SK-N-SH treated with all-trans-retinoic acid at 6 μM for 48 hours (cell line): Measurements from ENCODE around the gene MYH9.

Experiments used
- ESRRG ChIP-seq: fragments of 250-450 bp; sonication (Bioruptor Pico); IDR thresholded peaks from 2 replicates; pipeline ENCODE4 v1.6.1; 2021; ENCODE audit warnings: mild to moderate bottlenecking
- RARB ChIP-seq: fragments of 250-450 bp; sonication (Bioruptor Pico); IDR thresholded peaks from 2 replicates; pipeline ENCODE4 v1.8.0; 2021; ENCODE audit warnings: mild to moderate bottlenecking, moderate library complexity
- ZFP3 ChIP-seq: fragments of 250-450 bp; sonication (Bioruptor Pico); IDR thresholded peaks from 2 replicates; pipeline ENCODE4 v1.5.0; 2020; ENCODE audit warnings: mild to moderate bottlenecking, moderate library complexity
- ZFP30 ChIP-seq: fragments of 450-650 bp; formaldehyde crosslinking; IDR thresholded peaks from 2 replicates; pipeline ENCODE4 v1.5.0; 2022; ENCODE audit warnings: mild to moderate bottlenecking, moderate library complexity
- ZNF565 ChIP-seq: fragments of 450-650 bp; formaldehyde crosslinking; conservative IDR thresholded peaks from 2 replicates; pipeline ENCODE4 v1.5.0; 2020; ENCODE audit warnings: low read depth, mild to moderate bottlenecking, moderate library complexity
- ZNF8 ChIP-seq: fragments of 450-650 bp; formaldehyde crosslinking; IDR thresholded peaks from 2 replicates; pipeline ENCODE4 v1.5.0; 2020; ENCODE audit warnings: mild to moderate bottlenecking, moderate library complexity
- TF ChIP-seq, protein P1 (sequence below): fragments of 250-450 bp; sonication (Bioruptor Pico); IDR thresholded peaks from 2 replicates; pipeline ENCODE4 v1.8.0; 2020; ENCODE audit warnings: mild to moderate bottlenecking, moderate library complexity, borderline replicate concordance

GRCh38 chr22:36399472-36399778, 11.7 kb upstream of the MYH9 start:
- no peak for TF ChIP-seq RARB (CRISPR knock-in tag)
- TF ChIP-seq ZFP30 (CRISPR knock-in tag) = no peak
- TF ChIP-seq ESRRG = no peak
- TF ChIP-seq, protein P1, sequence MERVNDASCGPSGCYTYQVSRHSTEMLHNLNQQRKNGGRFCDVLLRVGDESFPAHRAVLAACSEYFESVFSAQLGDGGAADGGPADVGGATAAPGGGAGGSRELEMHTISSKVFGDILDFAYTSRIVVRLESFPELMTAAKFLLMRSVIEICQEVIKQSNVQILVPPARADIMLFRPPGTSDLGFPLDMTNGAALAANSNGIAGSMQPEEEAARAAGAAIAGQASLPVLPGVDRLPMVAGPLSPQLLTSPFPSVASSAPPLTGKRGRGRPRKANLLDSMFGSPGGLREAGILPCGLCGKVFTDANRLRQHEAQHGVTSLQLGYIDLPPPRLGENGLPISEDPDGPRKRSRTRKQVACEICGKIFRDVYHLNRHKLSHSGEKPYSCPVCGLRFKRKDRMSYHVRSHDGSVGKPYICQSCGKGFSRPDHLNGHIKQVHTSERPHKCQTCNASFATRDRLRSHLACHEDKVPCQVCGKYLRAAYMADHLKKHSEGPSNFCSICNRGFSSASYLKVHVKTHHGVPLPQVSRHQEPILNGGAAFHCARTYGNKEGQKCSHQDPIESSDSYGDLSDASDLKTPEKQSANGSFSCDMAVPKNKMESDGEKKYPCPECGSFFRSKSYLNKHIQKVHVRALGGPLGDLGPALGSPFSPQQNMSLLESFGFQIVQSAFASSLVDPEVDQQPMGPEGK (CRISPR knock-in tag) = no peak
- TF ChIP-seq ZNF565 = no peak
- no peak for TF ChIP-seq ZFP3 (CRISPR knock-in tag)
- no peak for TF ChIP-seq ZNF8 (CRISPR knock-in tag)
